Memory B cell (primary cell): ENCODE data around the gene MED15.

Experiments
- ATAC-seq: fragments of 150-1000 bp; cut with Tn5 transposase; 2 replicates; pipeline ENCODE4 v1.10.0; 2021; ENCODE audit warnings: low read depth, mild to moderate bottlenecking, moderate library complexity
- DNase-seq, 2 donors: peaks; one replicate each; pipeline ENCODE4 v3.0.0; 2022; ENCODE audit warnings: low spot score in 2 of 2
- H3K27ac Mint-ChIP-seq: one replicate; pipeline ENCODE4 v1.8.0; 2022; ENCODE audit warnings: mild to moderate bottlenecking, moderate library complexity, mixed read lengths
- H3K27me3 Mint-ChIP-seq: one replicate; pipeline ENCODE4 v1.8.0; 2022; ENCODE audit warnings: mixed read lengths
- H3K36me3 Mint-ChIP-seq: one replicate; pipeline ENCODE4 v1.8.0; 2022; ENCODE audit warnings: mild to moderate bottlenecking, mixed read lengths
- H3K4me1 Mint-ChIP-seq: one replicate; pipeline ENCODE4 v1.8.0; 2022; ENCODE audit warnings: mixed read lengths
- H3K4me3 Mint-ChIP-seq: one replicate; pipeline ENCODE4 v1.8.0; 2022; ENCODE audit warnings: mild to moderate bottlenecking, moderate library complexity, mixed read lengths
- H3K9me3 Mint-ChIP-seq: one replicate; pipeline ENCODE4 v1.8.0; 2022; ENCODE audit warnings: mixed read lengths

Gene MED15

DNA sequence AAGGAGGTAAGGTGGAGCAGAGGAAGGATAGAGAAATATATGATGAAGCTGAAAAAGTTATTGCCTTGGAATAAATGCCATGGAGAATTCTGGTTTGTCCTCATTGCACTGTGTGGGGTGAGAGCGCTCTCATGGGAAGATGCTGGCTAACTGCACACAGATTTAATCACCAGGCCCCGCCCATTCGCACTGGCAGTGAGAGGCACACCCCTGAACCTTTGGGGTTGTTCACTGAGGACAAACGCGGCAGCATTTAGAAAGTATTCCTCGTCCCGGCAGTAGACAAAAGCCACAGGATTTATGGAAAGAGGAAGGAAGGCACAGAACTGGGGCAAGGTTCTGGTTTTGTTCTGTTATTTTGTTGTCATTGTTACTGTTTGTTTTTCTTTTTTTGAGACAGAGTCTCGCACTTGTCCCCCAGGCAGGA, 70.2 kb downstream of the MED15 start:
- peaks cover 5% of the 10 kb centered on the region for H3K4me1 Mint-ChIP-seq
- no peak for ATAC-seq
- peaks cover 23% of the 10 kb centered on the region for H3K36me3 Mint-ChIP-seq
- no peak overlapping the region for H3K27ac Mint-ChIP-seq
- H3K9me3 Mint-ChIP-seq: no peaks in the 10 kb centered on the region
- no peak overlapping the region for H3K4me3 Mint-ChIP-seq
- H3K27me3 Mint-ChIP-seq: no peaks in the 10 kb centered on the region
- no peak for DNase-seq

DNA sequence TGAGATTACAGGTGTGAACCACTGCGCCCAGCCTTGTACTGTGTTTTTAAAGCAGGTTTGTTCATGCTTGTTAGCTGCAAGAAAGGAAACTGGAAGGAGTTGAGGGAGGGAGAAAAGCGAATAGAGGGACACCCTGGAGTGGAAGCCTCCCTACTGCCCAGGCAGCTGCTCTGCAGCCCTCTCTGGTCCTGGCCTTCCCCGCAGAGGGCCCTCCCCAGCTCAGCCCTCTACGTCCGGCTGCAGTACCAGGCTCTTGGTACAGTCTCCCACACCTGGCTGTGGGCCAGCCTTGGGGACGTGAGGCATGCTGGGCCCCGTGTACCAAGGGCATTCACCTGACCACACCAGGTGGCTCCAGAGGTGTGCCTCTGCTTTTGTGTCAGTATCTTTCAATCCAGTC, 70.8 kb downstream of the MED15 start:
- peaks cover 5% of the 10 kb centered on the region for H3K4me1 Mint-ChIP-seq
- no peak overlapping the region for H3K4me3 Mint-ChIP-seq
- H3K9me3 Mint-ChIP-seq: no peaks in the 10 kb centered on the region
- DNase-seq (no peak), ATAC-seq (no peak)
- peaks cover 24% of the 10 kb centered on the region for H3K36me3 Mint-ChIP-seq
- H3K27me3 Mint-ChIP-seq: no peaks in the 10 kb centered on the region
- H3K27ac Mint-ChIP-seq: no peak overlapping the region

DNA sequence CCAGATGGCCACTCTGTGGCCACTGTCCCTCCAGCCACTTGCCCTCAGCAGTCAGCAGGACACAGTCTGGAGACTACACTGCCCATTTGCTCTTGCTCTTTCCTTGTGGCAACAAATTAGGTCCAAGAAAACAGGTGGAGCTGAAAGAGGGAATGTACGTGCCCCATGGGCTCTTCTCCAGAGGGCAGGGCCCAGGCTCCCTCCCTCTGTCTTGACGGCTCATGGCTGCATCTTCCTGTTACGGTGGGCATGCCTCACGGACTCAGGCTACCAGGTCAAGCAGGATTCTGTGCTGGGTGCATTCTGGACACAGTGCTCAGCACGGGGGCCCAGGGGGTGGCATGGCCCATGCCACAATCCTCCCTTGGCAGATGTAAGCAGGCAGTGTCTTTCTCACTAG, 71.3 kb downstream of the MED15 start:
- Mint-ChIP-seq H3K27ac (no peak overlapping the region), H3K9me3 (no peaks in the 10 kb centered on the region), H3K4me1 (peaks cover 5% of the 10 kb centered on the region), H3K27me3 (no peaks in the 10 kb centered on the region), H3K36me3 (peaks cover 19% of the 10 kb centered on the region), H3K4me3 (no peak overlapping the region)
- no peak for DNase-seq
- no peak for ATAC-seq

DNA sequence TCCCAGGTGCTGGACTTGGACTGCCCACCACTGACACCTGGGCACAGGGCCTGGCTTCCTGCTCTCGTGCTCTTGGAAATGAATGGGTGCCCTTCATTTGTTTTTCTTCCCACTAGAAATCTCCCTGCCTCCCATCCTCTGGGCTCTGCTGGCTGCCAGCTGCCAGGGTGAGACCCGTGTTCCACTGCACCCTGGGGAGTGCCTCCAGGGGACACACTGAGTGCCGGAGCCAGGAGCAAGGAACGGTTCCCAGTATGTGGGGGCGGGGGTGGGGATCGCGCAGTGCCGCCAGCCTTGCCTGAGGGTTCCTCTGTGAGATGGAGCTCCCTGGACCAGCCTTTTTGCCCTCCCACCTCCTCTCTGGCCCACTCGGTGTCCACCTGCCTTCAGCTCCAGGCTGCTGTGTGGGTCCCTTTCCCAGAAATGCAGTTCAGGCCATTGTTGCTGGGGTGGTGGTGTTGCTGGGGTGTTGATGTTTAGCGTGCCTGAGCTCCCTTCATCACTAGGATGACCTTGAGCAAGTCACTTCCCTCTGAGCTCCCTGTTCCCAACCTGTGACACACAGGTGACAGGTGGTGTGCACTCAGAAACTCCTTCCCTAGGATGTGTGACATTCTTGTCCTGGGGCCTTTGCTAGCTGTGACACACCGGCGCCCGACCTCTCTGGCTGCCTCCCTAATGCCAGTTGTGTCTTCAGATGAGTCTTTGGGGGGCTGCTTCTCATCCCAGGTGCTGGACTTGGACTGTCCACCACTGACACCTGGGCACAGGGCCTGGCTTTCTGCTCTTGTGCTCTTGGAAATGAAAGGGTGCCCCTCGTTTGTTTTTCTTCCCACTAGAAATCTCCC, 72.1 kb downstream of the MED15 start:
- H3K27me3 Mint-ChIP-seq: no peaks in the 10 kb centered on the region
- DNase-seq (no peak), ATAC-seq (no peak)
- peaks cover 5% of the 10 kb centered on the region for H3K4me1 Mint-ChIP-seq
- H3K9me3 Mint-ChIP-seq: no peaks in the 10 kb centered on the region
- no peak overlapping the region for H3K4me3 Mint-ChIP-seq
- peaks cover 19% of the 10 kb centered on the region for H3K36me3 Mint-ChIP-seq
- peak overlapping the region; percentile 53 for H3K27ac Mint-ChIP-seq

DNA sequence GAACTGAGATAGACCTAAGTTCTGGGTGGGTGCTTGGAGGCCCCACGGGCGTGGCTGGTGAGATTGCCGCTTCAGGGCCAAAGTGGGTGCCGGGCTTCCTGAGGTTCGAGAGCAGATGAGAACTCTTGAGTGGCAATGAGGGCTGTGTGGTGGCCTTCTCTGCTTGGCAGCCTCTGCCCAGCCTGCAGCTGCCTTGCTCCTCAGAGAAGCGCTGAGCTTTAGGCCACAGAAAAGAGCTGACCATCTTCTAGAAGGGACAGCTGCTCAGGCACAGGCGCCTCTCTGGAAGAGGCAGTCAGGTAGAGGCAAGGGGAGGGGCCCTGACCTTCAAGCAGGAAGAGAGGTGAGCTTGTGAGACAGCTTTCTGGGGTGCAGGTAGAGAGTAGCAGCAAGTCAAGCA, 72.8 kb downstream of the MED15 start:
- Mint-ChIP-seq H3K4me1 (peaks cover 5% of the 10 kb centered on the region), H3K36me3 (peaks cover 17% of the 10 kb centered on the region), H3K27me3 (no peaks in the 10 kb centered on the region), H3K9me3 (no peaks in the 10 kb centered on the region), H3K4me3 (no peak overlapping the region), H3K27ac (no peak overlapping the region)
- DNase-seq (no peak), ATAC-seq (no peak)

DNA sequence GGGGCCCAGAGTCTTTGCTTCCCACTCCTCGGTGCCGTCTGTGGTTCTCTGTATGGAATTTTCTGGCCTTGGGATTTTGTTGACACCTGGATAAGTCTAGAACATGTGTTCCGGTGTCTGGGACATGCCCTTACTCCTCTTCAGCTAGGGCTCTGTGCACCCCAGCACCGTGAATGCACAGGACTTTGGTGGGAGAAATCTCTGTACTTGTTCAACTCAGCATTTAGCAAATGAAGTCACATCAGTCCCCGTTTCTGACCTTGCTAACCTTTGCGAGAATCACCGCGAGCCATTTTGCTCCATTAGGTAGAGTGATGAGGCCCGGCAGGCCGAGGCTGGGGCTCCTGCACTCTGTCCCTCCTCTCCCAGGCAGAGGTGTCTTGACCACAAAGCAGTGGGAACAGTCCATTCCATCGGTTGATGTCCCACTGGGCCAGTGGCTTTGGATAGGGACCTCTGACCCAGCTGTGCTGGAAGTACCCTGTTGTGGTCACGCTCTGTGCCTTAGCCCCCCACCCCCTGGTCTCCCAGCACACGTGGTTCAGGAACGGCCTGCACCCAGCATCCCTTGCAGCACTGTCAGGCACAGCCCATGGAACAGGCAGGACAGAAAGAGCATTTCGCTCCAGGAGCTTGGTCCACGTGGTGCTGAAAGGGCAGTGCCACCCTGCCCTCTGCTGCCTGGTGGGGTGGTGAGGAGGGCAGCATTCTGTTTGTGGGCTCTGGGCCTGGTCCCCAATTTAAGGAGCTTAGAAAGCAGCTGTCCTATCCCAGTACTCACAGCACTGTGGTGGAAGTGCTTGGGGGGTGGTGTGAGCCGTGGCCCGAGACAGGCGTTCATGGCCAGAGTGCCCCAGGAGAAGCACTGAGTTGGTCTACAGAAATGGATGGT, 73.4 kb downstream of the MED15 start:
- no peak overlapping the region for H3K4me3 Mint-ChIP-seq
- H3K27ac Mint-ChIP-seq: no peak overlapping the region
- ATAC-seq (no peak), DNase-seq (no peak)
- peaks cover 19% of the 10 kb centered on the region for H3K36me3 Mint-ChIP-seq
- H3K4me1 Mint-ChIP-seq: peaks cover 5% of the 10 kb centered on the region
- no peaks in the 10 kb centered on the region for H3K27me3 Mint-ChIP-seq
- H3K9me3 Mint-ChIP-seq: no peaks in the 10 kb centered on the region

DNA sequence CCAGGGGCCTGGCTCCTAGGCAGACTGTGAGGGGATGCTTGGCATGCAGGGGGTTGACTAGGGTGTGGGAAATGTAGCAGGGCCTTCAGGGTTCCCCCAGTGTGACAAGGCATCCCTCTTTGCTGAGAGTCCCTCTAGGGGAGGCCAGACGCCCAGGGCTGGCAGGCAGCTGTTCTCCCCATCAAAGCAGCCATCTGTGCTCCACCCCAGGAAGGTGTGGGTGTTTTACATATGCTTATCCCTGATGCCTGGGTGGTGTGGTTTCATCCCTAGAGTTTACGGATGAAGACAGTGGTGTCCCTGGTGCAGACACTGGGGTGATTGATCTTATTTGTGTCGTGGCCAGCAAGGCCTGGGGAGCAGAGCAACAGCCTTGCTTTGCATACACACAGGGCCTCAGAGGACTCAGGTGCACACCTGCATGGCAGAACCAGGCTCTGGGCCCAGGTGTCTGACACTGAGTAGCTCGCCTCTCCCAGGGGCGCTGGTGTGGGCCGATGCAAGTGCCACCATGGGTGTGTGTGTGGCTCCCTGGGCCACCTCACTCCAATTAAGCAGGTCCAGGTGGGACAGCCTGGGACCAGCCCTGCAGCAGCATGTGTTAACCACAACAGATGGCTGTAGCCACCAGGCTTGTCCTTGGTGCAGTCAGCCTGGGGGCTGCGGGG, 74.2 kb downstream of the MED15 start:
- Mint-ChIP-seq H3K9me3 (no peaks in the 10 kb centered on the region), H3K27ac (no peak overlapping the region), H3K4me1 (peaks cover 1% of the 10 kb centered on the region), H3K36me3 (peaks cover 21% of the 10 kb centered on the region), H3K27me3 (no peaks in the 10 kb centered on the region), H3K4me3 (no peak overlapping the region)
- ATAC-seq: no peak
- DNase-seq: no peak

DNA sequence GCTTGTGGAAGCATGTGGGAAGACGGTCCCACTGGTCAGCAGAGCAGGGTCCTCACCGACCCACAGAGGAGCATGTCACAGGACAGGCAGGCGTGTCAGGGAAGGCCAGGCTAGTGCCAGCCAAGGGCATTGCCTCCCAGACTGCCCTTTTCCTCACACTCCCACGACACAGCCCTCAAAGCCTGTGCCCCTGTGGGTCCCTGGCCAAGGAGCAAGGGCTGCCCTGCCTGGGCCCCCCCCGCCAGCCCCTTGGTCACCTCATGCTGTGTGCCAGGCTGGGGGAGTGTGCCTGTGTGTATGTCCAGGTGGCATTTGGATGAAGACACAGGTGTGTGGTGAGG, 74.7 kb downstream of the MED15 start:
- no peak for ATAC-seq
- DNase-seq: no peak
- Mint-ChIP-seq H3K4me3 (no peak overlapping the region), H3K27ac (no peak overlapping the region), H3K36me3 (peaks cover 21% of the 10 kb centered on the region), H3K4me1 (no peaks in the 10 kb centered on the region), H3K9me3 (no peaks in the 10 kb centered on the region), H3K27me3 (no peaks in the 10 kb centered on the region)

DNA sequence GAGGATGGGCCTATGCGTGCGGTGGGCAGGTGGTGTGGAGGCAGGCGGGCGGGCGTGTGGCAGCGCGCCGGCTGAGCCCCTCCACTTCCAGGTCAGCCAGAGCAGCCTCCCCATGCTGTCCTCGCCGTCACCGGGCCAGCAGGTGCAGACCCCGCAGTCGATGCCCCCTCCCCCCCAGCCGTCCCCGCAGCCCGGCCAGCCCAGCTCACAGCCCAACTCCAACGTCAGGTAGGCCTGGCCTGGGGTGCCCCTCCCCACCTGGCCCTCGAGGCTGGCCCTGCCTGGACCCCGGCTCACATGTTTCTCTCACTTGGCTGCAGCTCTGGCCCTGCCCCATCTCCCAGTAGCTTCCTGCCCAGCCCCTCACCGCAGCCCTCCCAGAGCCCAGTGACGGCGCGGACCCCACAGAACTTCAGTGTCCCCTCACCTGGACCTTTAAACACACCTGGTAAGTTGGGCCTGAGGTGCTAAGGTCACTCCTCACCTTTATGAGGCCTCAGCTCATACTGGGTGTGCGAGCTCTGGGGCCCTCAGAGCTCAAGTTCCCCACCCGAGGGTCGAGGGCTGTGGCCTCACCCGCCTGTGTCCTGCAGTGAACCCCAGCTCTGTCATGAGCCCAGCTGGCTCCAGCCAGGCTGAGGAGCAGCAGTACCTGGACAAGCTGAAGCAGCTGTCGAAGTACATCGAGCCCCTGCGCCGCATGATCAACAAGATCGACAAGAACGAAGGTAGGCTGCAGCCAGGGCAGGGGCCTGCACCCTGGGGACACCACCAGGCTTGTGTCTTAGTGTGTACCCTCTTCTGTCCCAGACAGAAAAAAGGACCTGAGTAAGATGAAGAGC, 75.3 kb downstream of the MED15 start:
- DNase-seq (no peak), ATAC-seq (no peak)
- H3K4me3 Mint-ChIP-seq: no peak overlapping the region
- H3K27ac Mint-ChIP-seq: no peak overlapping the region
- no peaks in the 10 kb centered on the region for H3K9me3 Mint-ChIP-seq
- peaks cover 21% of the 10 kb centered on the region for H3K36me3 Mint-ChIP-seq
- H3K4me1 Mint-ChIP-seq: no peaks in the 10 kb centered on the region
- no peaks in the 10 kb centered on the region for H3K27me3 Mint-ChIP-seq

DNA sequence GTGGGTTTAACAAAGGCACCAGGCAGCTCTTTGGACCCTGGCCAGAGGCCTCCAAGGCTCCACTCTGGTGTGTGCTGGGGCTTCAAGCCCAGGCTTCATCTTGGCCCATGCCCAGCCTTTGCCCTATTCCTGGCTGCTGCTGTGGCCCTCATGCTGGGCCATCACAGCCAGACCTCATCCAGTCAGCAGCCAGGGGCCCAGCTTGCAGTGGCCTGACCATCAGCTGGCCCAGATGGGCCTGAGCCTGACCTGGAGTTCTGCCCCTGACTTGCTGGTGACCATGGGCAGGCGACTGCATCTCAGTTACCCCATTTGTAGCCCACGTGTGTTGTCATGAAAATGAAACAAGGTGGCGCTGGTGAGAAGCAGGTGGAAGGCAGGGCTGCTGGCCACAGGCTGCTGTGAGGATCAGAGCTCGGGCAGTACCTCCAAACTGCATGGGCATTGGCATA, 76.1 kb downstream of the MED15 start:
- peaks cover 19% of the 10 kb centered on the region for H3K36me3 Mint-ChIP-seq
- H3K4me1 Mint-ChIP-seq: no peaks in the 10 kb centered on the region
- H3K4me3 Mint-ChIP-seq: no peak overlapping the region
- H3K27me3 Mint-ChIP-seq: no peaks in the 10 kb centered on the region
- H3K27ac Mint-ChIP-seq: no peak overlapping the region
- H3K9me3 Mint-ChIP-seq: no peaks in the 10 kb centered on the region
- no peak for ATAC-seq
- DNase-seq: no peak

DNA sequence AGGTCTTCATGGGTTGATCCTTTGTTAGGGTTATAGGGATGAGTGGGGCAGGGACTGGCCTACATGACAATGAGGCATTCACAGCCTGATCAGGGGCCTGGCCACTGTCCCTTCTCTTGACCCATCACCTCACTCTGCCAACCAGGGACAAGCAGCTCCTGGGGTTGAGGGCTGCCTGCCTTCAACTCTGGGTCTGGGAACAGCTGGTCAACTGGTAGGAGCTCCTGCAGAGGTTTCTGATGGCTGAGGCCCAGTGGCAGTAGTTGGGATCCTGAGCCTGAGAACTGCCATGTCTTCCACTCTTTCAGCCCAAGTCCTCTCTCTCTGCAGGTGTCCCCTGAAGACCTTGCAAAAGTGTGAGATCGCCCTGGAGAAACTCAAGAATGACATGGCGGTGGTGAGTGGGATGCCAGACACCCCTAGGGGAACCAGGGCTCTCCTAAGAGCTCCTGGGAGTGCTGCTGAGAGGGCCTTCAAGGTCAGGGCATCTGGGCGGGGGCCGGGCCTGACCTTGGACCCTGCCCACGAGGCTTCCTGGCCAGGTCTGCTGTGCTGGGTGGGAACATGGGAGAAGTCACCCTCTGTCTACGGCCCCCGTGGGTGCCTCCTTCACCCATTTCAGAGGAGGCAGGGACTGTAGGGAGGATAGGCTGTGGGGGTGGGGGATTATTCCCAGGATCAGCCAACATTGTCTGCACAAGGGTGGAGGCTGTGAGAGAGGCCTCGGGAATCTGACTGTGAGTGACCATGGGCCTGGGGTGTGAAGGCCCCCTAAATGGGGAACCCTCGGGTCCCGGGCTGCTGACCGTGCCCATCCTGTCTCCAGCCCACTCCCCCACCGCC, 76.8 kb downstream of the MED15 start:
- H3K9me3 Mint-ChIP-seq: no peaks in the 10 kb centered on the region
- H3K4me1 Mint-ChIP-seq: no peaks in the 10 kb centered on the region
- peaks cover 17% of the 10 kb centered on the region for H3K36me3 Mint-ChIP-seq
- ATAC-seq: no peak
- DNase-seq: no peak
- H3K27ac Mint-ChIP-seq: no peak overlapping the region
- H3K4me3 Mint-ChIP-seq: no peak overlapping the region
- no peaks in the 10 kb centered on the region for H3K27me3 Mint-ChIP-seq

DNA sequence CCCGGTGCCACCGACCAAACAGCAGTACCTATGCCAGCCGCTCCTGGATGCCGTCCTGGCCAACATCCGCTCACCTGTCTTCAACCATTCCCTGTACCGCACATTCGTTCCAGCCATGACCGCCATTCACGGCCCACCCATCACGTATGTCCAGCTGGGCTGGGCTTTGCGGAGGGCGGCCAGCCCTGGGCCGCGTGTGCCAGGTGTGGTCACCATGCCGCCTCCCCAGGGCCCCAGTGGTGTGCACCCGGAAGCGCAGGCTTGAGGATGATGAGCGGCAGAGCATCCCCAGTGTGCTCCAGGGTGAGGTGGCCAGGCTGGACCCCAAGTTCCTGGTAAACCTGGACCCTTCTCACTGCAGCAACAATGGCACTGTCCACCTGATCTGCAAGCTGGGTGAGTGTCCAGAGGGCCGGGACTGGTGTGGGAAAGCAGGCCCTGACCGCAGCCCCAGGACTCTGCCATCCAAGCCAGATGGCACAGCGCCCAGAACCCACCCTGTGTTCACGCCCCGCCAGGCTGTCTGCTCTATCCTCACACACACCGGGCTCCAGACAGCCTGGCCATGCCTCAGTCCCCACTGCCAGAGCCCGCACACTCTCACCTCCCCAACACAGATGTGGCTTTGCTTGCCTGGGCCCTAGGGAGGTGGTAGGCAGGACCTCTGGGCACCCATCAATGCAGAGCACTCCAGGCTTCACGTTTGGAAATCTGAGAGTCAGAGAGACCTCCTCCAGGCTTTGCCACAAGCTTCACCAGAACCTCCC, 77.6 kb downstream of the MED15 start:
- no peak for DNase-seq
- no peak overlapping the region for H3K27ac Mint-ChIP-seq
- H3K4me3 Mint-ChIP-seq: no peak overlapping the region
- H3K4me1 Mint-ChIP-seq: no peaks in the 10 kb centered on the region
- no peaks in the 10 kb centered on the region for H3K27me3 Mint-ChIP-seq
- H3K36me3 Mint-ChIP-seq: peaks cover 17% of the 10 kb centered on the region
- no peaks in the 10 kb centered on the region for H3K9me3 Mint-ChIP-seq
- ATAC-seq: no peak
